ENCODE data around the gene ENTPD8. TPM values are rescaled to one million over a fixed set of nuclear protein-coding genes. Genes with fewer than 3 reads are reported as not detected.

ENTPD8 gene
- total and polyA plus RNA-seq, 2 of the 4 experiments (the other 2 are of a cell fraction) = 0.07 TPM; not detected in 1

DNA sequence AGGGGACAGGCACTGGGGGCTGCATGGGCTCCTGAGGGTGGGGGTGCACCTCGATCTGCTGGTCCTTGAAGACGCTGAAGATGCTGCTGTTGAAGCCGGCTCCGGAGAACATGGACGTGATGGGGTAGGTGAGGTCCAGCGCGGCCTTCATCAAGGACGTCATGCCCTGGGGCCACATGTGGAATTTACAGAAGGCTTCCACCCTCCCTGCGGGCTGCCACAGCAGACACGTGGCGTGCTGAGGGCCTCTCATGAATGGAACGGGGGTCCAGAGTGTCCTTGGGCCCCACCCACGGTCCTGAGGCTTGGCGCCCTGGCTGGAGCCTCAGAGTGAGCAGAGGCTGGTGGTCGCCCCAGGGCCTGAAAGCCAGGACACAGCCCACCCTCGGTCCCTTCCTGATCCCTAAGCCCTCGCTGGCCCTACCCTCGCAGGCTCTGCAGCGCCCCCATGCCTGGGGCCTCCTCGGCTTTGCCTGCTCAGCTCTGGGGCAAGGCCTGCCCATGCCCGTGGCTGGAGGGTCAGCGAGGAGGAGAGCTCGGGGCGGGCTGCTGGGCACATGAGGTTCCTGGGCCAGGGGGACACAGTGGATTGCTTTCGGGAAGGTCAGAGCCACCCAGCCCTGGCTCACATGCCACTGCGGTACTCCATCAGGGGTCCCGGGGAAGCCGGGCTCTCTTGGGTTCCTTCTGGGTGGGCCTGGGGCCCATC is 23.3 kb upstream of the ENTPD8 start:
- DNase-seq (no peak), ATAC-seq (ENCODE audit: low read depth) (no peak)
- no peak overlapping the region for H4K91ac ChIP-seq (ENCODE audit: insufficient read depth, low read depth, low read length)
- no peaks in the 10 kb centered on the region for H3K36me3 ChIP-seq (ENCODE audit: control insufficient read depth, insufficient read depth, low read length)
- WGBS, 2 experiments (ENCODE audit: extremely low coverage in 2 of 2, insufficient read length in 1 of 2) = 85% methylated on average over 15 of the region's 28 CpGs; no CpG with 5 or more reads in 1 of the 2 experiments
- H3K23ac ChIP-seq (ENCODE audit: low read depth, low read length) = no peak overlapping the region
- H2AFZ ChIP-seq (replicated peaks; ENCODE audit: low read length, poor library complexity) = no peak overlapping the region
- H4K8ac ChIP-seq (ENCODE audit: low read depth in 2 of 2, low read length in 2 of 2) = no peak overlapping the region
- H3K27me3 ChIP-seq (ENCODE audit: control insufficient read depth, insufficient read depth, low read length) = peaks cover 9% of the 10 kb centered on the region
- H3K4me3 ChIP-seq (ENCODE audit: insufficient read depth, low read depth, low read length) = no peak overlapping the region
- no peak overlapping the region for H2BK15ac ChIP-seq (ENCODE audit: low read depth, low read length)
- no peak overlapping the region for H2BK120ac ChIP-seq (ENCODE audit: low read depth, low read length)
- no peak overlapping the region for H3K4ac ChIP-seq (ENCODE audit: low read depth, low read length)
- dilution Hi-C loops (cut with HindIII; ENCODE audit: low sequenced_read_pairs, unreplicated experiment) (no loop called here), intact Hi-C loops (cut with micrococcal nuclease) (no loop called here), in situ Hi-C loops (cut with MboI; ENCODE audit: low sequenced_read_pairs) (no loop called here)
- H3K4me2 ChIP-seq (ENCODE audit: low read depth, low read length) = no peak overlapping the region
- no peak overlapping the region for H3K56ac ChIP-seq (ENCODE audit: extremely low read depth, insufficient read depth, low read length)
- CTCF ChIA-PET = interaction anchor here (0.6 kb wide), 1 partner anchor 180 kb away, joined by 3 read pairs; no protein-coding TSS in a partner anchor
- BruUV-seq (replicated peaks) = no TSS peak
- no peaks in the 10 kb centered on the region for H4K20me1 ChIP-seq (ENCODE audit: insufficient read depth, low read length)
- no peak overlapping the region for H3K27ac ChIP-seq (ENCODE audit: insufficient read depth, low read length)
- H3K4me1 ChIP-seq (ENCODE audit: control insufficient read depth, insufficient read depth, low read length) = peaks cover 3% of the 10 kb centered on the region
- POLR2A ChIA-PET (ENCODE audit: unreplicated experiment) = no interaction called here
- H3K79me1 ChIP-seq (ENCODE audit: low read depth in 1 of 2, low read length in 2 of 2) = no peaks in the 10 kb centered on the region
- no peak overlapping the region for H2BK20ac ChIP-seq (ENCODE audit: low read depth, low read length)
- no peak overlapping the region for H3K14ac ChIP-seq (replicated peaks; ENCODE audit: low read depth, low read length)
- no peak overlapping the region for H4K5ac ChIP-seq (ENCODE audit: low read depth, low read length)
- H2AK9ac ChIP-seq (replicated peaks; ENCODE audit: low read depth, low read length, poor library complexity) = no peak overlapping the region
- no peak overlapping the region for H3K18ac ChIP-seq (ENCODE audit: low read depth, low read length)
- no peak overlapping the region for H3K9ac ChIP-seq (ENCODE audit: low read depth, low read length)
- no peaks in the 10 kb centered on the region for H3K9me1 ChIP-seq (ENCODE audit: insufficient read depth, low read length)
- TF ChIP-seq CEBPB (IDR thresholded peaks at IDR 0.05; ENCODE audit: low read depth, low read length) (no peak), MXI1 (IDR thresholded peaks at IDR 0.05; ENCODE audit: borderline replicate concordance, low read depth, low read length) (no peak), SMC3 (IDR thresholded peaks at IDR 0.05; ENCODE audit: low read depth, low read length) (no peak), RCOR1 (IDR thresholded peaks at IDR 0.05; ENCODE audit: insufficient replicate concordance, low read length) (no peak), RFX5 (IDR thresholded peaks at IDR 0.05; ENCODE audit: low read depth, low read length) (no peak), MAFK (IDR thresholded peaks at IDR 0.05; ENCODE audit: low read depth, low read length) (no peak), BHLHE40 (IDR thresholded peaks at IDR 0.05; ENCODE audit: low read depth, low read length) (no peak), FOS (IDR thresholded peaks at IDR 0.05; ENCODE audit: low read depth, low read length) (no peak), POLR2A (IDR thresholded peaks at IDR 0.05; ENCODE audit: low read depth, low read length) (no peak)
- TF ChIP-seq, protein P1, sequence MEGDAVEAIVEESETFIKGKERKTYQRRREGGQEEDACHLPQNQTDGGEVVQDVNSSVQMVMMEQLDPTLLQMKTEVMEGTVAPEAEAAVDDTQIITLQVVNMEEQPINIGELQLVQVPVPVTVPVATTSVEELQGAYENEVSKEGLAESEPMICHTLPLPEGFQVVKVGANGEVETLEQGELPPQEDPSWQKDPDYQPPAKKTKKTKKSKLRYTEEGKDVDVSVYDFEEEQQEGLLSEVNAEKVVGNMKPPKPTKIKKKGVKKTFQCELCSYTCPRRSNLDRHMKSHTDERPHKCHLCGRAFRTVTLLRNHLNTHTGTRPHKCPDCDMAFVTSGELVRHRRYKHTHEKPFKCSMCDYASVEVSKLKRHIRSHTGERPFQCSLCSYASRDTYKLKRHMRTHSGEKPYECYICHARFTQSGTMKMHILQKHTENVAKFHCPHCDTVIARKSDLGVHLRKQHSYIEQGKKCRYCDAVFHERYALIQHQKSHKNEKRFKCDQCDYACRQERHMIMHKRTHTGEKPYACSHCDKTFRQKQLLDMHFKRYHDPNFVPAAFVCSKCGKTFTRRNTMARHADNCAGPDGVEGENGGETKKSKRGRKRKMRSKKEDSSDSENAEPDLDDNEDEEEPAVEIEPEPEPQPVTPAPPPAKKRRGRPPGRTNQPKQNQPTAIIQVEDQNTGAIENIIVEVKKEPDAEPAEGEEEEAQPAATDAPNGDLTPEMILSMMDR (conservative IDR thresholded peaks at IDR 0.05; ENCODE audit: low read depth, low read length) = no peak
- TF ChIP-seq, protein P2, sequence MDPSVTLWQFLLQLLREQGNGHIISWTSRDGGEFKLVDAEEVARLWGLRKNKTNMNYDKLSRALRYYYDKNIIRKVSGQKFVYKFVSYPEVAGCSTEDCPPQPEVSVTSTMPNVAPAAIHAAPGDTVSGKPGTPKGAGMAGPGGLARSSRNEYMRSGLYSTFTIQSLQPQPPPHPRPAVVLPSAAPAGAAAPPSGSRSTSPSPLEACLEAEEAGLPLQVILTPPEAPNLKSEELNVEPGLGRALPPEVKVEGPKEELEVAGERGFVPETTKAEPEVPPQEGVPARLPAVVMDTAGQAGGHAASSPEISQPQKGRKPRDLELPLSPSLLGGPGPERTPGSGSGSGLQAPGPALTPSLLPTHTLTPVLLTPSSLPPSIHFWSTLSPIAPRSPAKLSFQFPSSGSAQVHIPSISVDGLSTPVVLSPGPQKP (IDR thresholded peaks at IDR 0.05; ENCODE audit: borderline replicate concordance, low read depth, low read length) = no peak
- no peaks in the 10 kb centered on the region for H3K9me3 ChIP-seq (ENCODE audit: control insufficient read depth, insufficient read depth, low read length)
- H2AK5ac ChIP-seq (ENCODE audit: low read depth, low read length) = no peak overlapping the region
- no peak overlapping the region for H2BK5ac ChIP-seq (ENCODE audit: low read depth, low read length, poor library complexity, severe bottlenecking)

Measured in IMR-90 (cell line).